IMR-90 (cell line): ENCODE results near the gene ZMYM1.
A peak's percentile ranks its signal among the peaks of the same experiment; 100 is the strongest.
"Not testable (repeated sequence)": the region's sequence is repeated elsewhere in the genome, so short reads cannot be mapped to it uniquely, and the experiment has no call there.

Source experiments
- CEBPB ChIP-seq: IDR thresholded peaks from 2 replicates; pipeline ENCODE4 v1.6.1; 2012; ENCODE audit warnings: low read depth, low read length, improper control_type of control experiment
- CTCF ChIP-seq: conservative IDR thresholded peaks from 2 replicates; pipeline ENCODE4 v1.5.1; 2012; ENCODE audit warnings: mild to moderate bottlenecking, low read depth, low read length, improper control_type of control experiment
- ELK1 ChIP-seq: fragments of 150-350 bp; IDR thresholded peaks from 2 replicates; pipeline ENCODE4 v1.6.1; 2016; ENCODE audit warnings: low read depth, mild to moderate bottlenecking, low read length, moderate library complexity, borderline replicate concordance
- USF2 ChIP-seq: fragments of 150-350 bp; IDR thresholded peaks from 2 replicates; pipeline ENCODE4 v1.6.1; 2017; ENCODE audit warnings: mild to moderate bottlenecking, antibody characterized with exemption, low read length, low read depth

- peak; percentile 61; the same call in 1 of the 2 replicates for TF ChIP-seq CEBPB
- not testable (repeated sequence) for TF ChIP-seq CTCF, ELK1, USF2
Measured at GRCh38 chr1:35076426-35076825, 2.8 kb upstream of the ZMYM1 start.
